WTC11 (cell line): Measurements from ENCODE around the gene PROSER3. TPM values are rescaled to one million over a fixed set of nuclear protein-coding genes. Genes with fewer than 3 reads are reported as not detected.

Source experiments
- ATAC-seq: fragments of 200-7000 bp; cut with Tn5 transposase; 2 replicates; pipeline ENCODE4 v1.10.0; 2021; ENCODE audit warnings: mild to moderate bottlenecking, moderate library complexity
- CTCF ChIA-PET: fragments of 300-600 bp; sonication (Branson Sonifier 250); formaldehyde crosslinking; loops from one replicate; lab custom pipeline; 2021; ENCODE audit warnings: antibody characterized with exemption; lab: Charles Lee
- POLR2A ChIA-PET: fragments of 350-600 bp; sonication (Branson Sonifier 250); formaldehyde crosslinking; loops from one replicate; lab custom pipeline; 2021; ENCODE audit warnings: antibody characterized with exemption; lab: Charles Lee
- DNase-seq: peaks from one replicate; pipeline ENCODE4 v3.0.0; 2021; ENCODE audit warnings: low spot score
- H3K27ac Mint-ChIP-seq: 2 replicates; pipeline ENCODE4 v1.8.0; 2021; ENCODE audit warnings: mixed read lengths
- H3K27me3 Mint-ChIP-seq: 2 replicates; pipeline ENCODE4 v1.8.0; 2021; ENCODE audit warnings: low read depth, mild to moderate bottlenecking, moderate library complexity, mixed read lengths
- H3K36me3 Mint-ChIP-seq: 2 replicates; pipeline ENCODE4 v1.8.0; 2021; ENCODE audit warnings: mixed read lengths
- H3K4me1 Mint-ChIP-seq: 2 replicates; pipeline ENCODE4 v1.8.0; 2022; ENCODE audit warnings: mixed read lengths
- H3K4me3 Mint-ChIP-seq: 2 replicates; pipeline ENCODE4 v1.8.0; 2021; ENCODE audit warnings: mild to moderate bottlenecking, moderate library complexity, mixed read lengths
- H3K9me3 Mint-ChIP-seq: 2 replicates; pipeline ENCODE4 v1.8.0; 2021; ENCODE audit warnings: mixed read lengths
- ELF4 ChIP-seq: sonication (generic); formaldehyde crosslinking; IDR thresholded peaks from 2 replicates; pipeline ENCODE4 v1.8.1; 2022; ENCODE audit warnings: low read depth, mild to moderate bottlenecking, moderate library complexity, missing genetic modification reagents
- EMX1 ChIP-seq: fragments of 250-450 bp; sonication (Bioruptor Pico); IDR thresholded peaks from 2 replicates; pipeline ENCODE4 v1.8.0; 2021; ENCODE audit warnings: mild to moderate bottlenecking
- ESRRA ChIP-seq: sonication (generic); formaldehyde crosslinking; IDR thresholded peaks from 2 replicates; pipeline ENCODE4 v1.8.1; 2022; ENCODE audit warnings: mild to moderate bottlenecking, missing genetic modification reagents, borderline replicate concordance
- FOXJ3 ChIP-seq: sonication (generic); formaldehyde crosslinking; IDR thresholded peaks from 2 replicates; pipeline ENCODE4 v1.9.0; 2021; ENCODE audit warnings: missing genetic modification reagents, mild to moderate bottlenecking, borderline replicate concordance
- FOXP1 ChIP-seq: sonication (generic); formaldehyde crosslinking; IDR thresholded peaks from 2 replicates; pipeline ENCODE4 v1.8.0; 2022; ENCODE audit warnings: missing genetic modification reagents, mild to moderate bottlenecking, moderate library complexity, borderline replicate concordance
- GABPB1 ChIP-seq: sonication (generic); formaldehyde crosslinking; IDR thresholded peaks from 2 replicates; pipeline ENCODE4 v1.8.1; 2023; ENCODE audit warnings: mild to moderate bottlenecking, missing genetic modification reagents
- GRHL2 ChIP-seq: fragments of 250-450 bp; sonication (Bioruptor Pico); IDR thresholded peaks from 2 replicates; pipeline ENCODE4 v1.8.0; 2022; ENCODE audit warnings: mild to moderate bottlenecking, moderate library complexity; ENCODE audit not compliant: insufficient replicate concordance, severe bottlenecking
- HMGA2 ChIP-seq: fragments of 250-450 bp; sonication (Bioruptor Pico); IDR thresholded peaks from 2 replicates; pipeline ENCODE4 v1.4.0; 2021; ENCODE audit warnings: mild to moderate bottlenecking, moderate library complexity
- JUN ChIP-seq: sonication (generic); formaldehyde crosslinking; IDR thresholded peaks from 2 replicates; pipeline ENCODE4 v1.8.0; 2023; ENCODE audit warnings: mild to moderate bottlenecking, missing genetic modification reagents
- KAT7 ChIP-seq: sonication (generic); formaldehyde crosslinking; IDR thresholded peaks from 2 replicates; pipeline ENCODE4 v1.8.1; 2023; ENCODE audit warnings: missing genetic modification reagents, mild to moderate bottlenecking, borderline replicate concordance
- MXD4 ChIP-seq: fragments of 250-450 bp; sonication (Bioruptor Pico); IDR thresholded peaks from 2 replicates; pipeline ENCODE4 v1.8.0; 2021; ENCODE audit warnings: mild to moderate bottlenecking, moderate library complexity, borderline replicate concordance
- NR1H2 ChIP-seq: sonication (generic); formaldehyde crosslinking; IDR thresholded peaks from 2 replicates; pipeline ENCODE4 v1.9.0; 2021; ENCODE audit warnings: mild to moderate bottlenecking, moderate library complexity, missing genetic modification reagents
- NR2C2 ChIP-seq: sonication (generic); formaldehyde crosslinking; IDR thresholded peaks from 2 replicates; pipeline ENCODE4 v1.8.0; 2022; ENCODE audit warnings: mild to moderate bottlenecking, missing genetic modification reagents
- PREB ChIP-seq: sonication (generic); formaldehyde crosslinking; IDR thresholded peaks from 2 replicates; pipeline ENCODE4 v1.8.1; 2022; ENCODE audit warnings: mild to moderate bottlenecking, missing genetic modification reagents, moderate library complexity, borderline replicate concordance
- PRRX2 ChIP-seq: fragments of 250-450 bp; sonication (Bioruptor Pico); IDR thresholded peaks from 2 replicates; pipeline ENCODE4 v1.8.0; 2021; ENCODE audit warnings: mild to moderate bottlenecking
- TCF7 ChIP-seq: sonication (generic); formaldehyde crosslinking; IDR thresholded peaks from 2 replicates; pipeline ENCODE4 v1.8.0; 2022; ENCODE audit warnings: mild to moderate bottlenecking, low read depth, missing genetic modification reagents, moderate library complexity
- TEAD1 ChIP-seq: sonication (generic); formaldehyde crosslinking; IDR thresholded peaks from 2 replicates; pipeline ENCODE4 v1.8.0; 2022; ENCODE audit warnings: mild to moderate bottlenecking, missing genetic modification reagents
- TP53 ChIP-seq: sonication (generic); formaldehyde crosslinking; IDR thresholded peaks from 2 replicates; pipeline ENCODE4 v1.8.1; 2023; ENCODE audit warnings: mild to moderate bottlenecking, missing genetic modification reagents
- ZMAT4 ChIP-seq: fragments of 250-450 bp; sonication (Bioruptor Pico); IDR thresholded peaks from 2 replicates; pipeline ENCODE4 v1.9.0; 2021; ENCODE audit warnings: mild to moderate bottlenecking
- ZNF232 ChIP-seq: sonication (generic); formaldehyde crosslinking; IDR thresholded peaks from 2 replicates; pipeline ENCODE4 v1.8.0; 2022; ENCODE audit warnings: mild to moderate bottlenecking, missing genetic modification reagents
- ZNF416 ChIP-seq: fragments of 250-450 bp; sonication (Bioruptor Pico); IDR thresholded peaks from 2 replicates; pipeline ENCODE4 v1.9.0; 2021; ENCODE audit warnings: mild to moderate bottlenecking, inconsistent platforms
- ZNF423 ChIP-seq: fragments of 250-450 bp; sonication (Bioruptor Pico); IDR thresholded peaks from 2 replicates; pipeline ENCODE4 v2.1.2; 2022; ENCODE audit warnings: mild to moderate bottlenecking, moderate library complexity
- ZNF671 ChIP-seq: fragments of 250-450 bp; sonication (Bioruptor Pico); IDR thresholded peaks from 2 replicates; pipeline ENCODE4 v1.8.0; 2021; ENCODE audit warnings: mild to moderate bottlenecking
- total RNA-seq: library from RNA; stranded (reverse); gene quantifications from 3 replicates; pipeline ENCODE4 v1.2.3, GENCODE V29; 2021
- TF ChIP-seq, protein P1 (sequence below): fragments of 250-450 bp; sonication (Bioruptor Pico); IDR thresholded peaks from 2 replicates; pipeline ENCODE4 v1.9.0; 2021; ENCODE audit warnings: moderate library complexity, mild to moderate bottlenecking, inconsistent platforms, borderline replicate concordance
- TF ChIP-seq, protein P2 (sequence below): fragments of 200-600 bp; IDR thresholded peaks from 2 replicates; pipeline ENCODE4 v1.8.0; 2022; ENCODE audit warnings: antibody characterized with exemption

Gene PROSER3
- total RNA-seq, 1 experiment from 2014 or later, result 32.9 TPM

GRCh38 chr19:35742121-35742724 lies 15.8 kb upstream of the PROSER3 start, which contains the start of gene IGFLR1:
Gene IGFLR1 (minus strand): TSS chr19:35742452. CDS start chr19:35741180, 1,272 bp downstream.
- DNase-seq, result no peak
- no peak for ATAC-seq
- ChIA-PET POLR2A (interaction anchor here (0.9 kb wide), 1 partner anchor 42 kb away, joined by 3 read pairs; no protein-coding TSS in a partner anchor), CTCF (no interaction called here)
- H3K36me3 Mint-ChIP-seq, result peaks cover 16% of the 10 kb centered on the region
- H3K27me3 Mint-ChIP-seq, result no peaks in the 10 kb centered on the region
- TF ChIP-seq MXD4 (CRISPR knock-in tag) (no peak), TEAD1 (CRISPR knock-in tag) (no peak), ZNF232 (CRISPR knock-in tag) (no peak), NR1H2 (no peak), ZMAT4 (CRISPR knock-in tag) (no peak), GRHL2 (no peak), TP53 (CRISPR knock-in tag) (no peak), PRRX2 (CRISPR knock-in tag) (no peak), EMX1 (no peak), ZNF671 (CRISPR knock-in tag) (no peak), FOXJ3 (CRISPR knock-in tag) (no peak), ZNF416 (CRISPR knock-in tag) (no peak), ELF4 (CRISPR knock-in tag) (no peak), ESRRA (CRISPR knock-in tag) (no peak), HMGA2 (no peak)
- TF ChIP-seq, all 79 proteins: peak for 0
- Mint-ChIP-seq H3K4me1 (peaks cover 20% of the 10 kb centered on the region), H3K27ac (peak within 1 kb of the TSS; percentile 84), H3K4me3 (peak within 1 kb of the TSS; percentile 54), H3K9me3 (no peaks in the 10 kb centered on the region)

DNA sequence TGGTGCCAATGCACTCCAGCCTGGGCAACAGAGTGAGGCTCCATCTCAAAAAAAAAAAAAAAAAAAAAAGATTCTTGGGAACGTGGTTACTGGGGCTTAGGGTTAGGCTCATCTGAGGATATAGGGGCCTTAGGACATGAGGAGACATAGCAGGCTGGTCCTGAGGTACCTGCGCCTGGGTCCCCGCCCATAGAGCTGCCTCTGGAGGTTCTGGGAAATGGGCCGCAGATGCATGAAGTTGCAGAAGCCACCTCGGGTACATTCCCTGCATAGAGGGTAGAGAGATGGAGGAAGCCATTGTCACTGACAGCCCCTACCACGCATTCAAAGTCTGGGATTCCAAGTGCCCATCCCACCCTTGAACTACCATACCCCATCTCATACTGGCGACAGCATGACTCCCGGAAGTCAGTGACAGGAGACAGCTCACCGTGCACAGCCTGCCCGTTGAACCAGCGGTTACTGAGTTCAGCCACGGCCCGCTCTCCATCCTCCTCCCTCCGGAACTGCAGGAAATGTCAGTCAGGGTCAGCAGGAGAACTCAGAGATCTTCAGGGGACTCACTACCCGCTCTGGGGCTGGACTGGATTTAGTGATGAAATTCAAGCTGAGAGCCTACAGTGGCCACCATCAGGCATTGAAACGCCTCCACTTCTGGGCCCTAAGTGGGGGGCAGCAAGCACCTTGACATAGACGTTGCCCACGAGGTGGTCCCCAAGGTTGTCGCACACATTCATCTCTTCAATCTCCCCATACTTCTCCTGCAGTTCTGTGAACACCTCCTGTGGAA lies 14.1 kb upstream of the PROSER3 start:
- peak overlapping the region; percentile 98 for H3K4me3 Mint-ChIP-seq
- ATAC-seq, result no peak
- TF ChIP-seq KAT7 (CRISPR knock-in tag) (no peak), JUN (no peak), GABPB1 (CRISPR knock-in tag) (no peak), TCF7 (no peak), ZNF423 (no peak), FOXP1 (no peak), PREB (CRISPR knock-in tag) (no peak), NR2C2 (no peak)
- TF ChIP-seq, protein P1, sequence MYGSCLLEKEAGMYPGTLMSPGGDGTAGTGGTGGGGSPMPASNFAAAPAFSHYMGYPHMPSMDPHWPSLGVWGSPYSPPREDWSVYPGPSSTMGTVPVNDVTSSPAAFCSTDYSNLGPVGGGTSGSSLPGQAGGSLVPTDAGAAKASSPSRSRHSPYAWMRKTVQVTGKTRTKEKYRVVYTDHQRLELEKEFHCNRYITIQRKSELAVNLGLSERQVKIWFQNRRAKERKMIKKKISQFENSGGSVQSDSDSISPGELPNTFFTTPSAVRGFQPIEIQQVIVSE (CRISPR knock-in tag), result no peak
- TF ChIP-seq, protein P2, sequence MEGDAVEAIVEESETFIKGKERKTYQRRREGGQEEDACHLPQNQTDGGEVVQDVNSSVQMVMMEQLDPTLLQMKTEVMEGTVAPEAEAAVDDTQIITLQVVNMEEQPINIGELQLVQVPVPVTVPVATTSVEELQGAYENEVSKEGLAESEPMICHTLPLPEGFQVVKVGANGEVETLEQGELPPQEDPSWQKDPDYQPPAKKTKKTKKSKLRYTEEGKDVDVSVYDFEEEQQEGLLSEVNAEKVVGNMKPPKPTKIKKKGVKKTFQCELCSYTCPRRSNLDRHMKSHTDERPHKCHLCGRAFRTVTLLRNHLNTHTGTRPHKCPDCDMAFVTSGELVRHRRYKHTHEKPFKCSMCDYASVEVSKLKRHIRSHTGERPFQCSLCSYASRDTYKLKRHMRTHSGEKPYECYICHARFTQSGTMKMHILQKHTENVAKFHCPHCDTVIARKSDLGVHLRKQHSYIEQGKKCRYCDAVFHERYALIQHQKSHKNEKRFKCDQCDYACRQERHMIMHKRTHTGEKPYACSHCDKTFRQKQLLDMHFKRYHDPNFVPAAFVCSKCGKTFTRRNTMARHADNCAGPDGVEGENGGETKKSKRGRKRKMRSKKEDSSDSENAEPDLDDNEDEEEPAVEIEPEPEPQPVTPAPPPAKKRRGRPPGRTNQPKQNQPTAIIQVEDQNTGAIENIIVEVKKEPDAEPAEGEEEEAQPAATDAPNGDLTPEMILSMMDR, result no peak
- ChIA-PET CTCF (interaction anchor here (0.6 to 2.0 kb wide), 12 partner anchors 13 to 265 kb away, joined by 3 to 41 read pairs (median 5); partner anchors contain the start of genes HSPB6, PROSER3 and SYNE4), POLR2A (interaction anchor here (0.7 to 1.5 kb wide), 3 partner anchors 24 to 685 kb away, joined by 3 to 5 read pairs (median 4); no protein-coding TSS in a partner anchor)
- H3K4me1 Mint-ChIP-seq, result peaks cover 24% of the 10 kb centered on the region
- H3K27ac Mint-ChIP-seq, result peak overlapping the region; percentile 99
- peaks cover 7% of the 10 kb centered on the region; the same call in 1 of the 2 replicates for H3K36me3 Mint-ChIP-seq
- H3K9me3 Mint-ChIP-seq, result no peaks in the 10 kb centered on the region
- no peaks in the 10 kb centered on the region for H3K27me3 Mint-ChIP-seq
- no peak for DNase-seq
